Erythroblast (primary cell): ENCODE measurements around the gene HGFAC.

Source experiments
- GATA1 ChIP-seq: IDR thresholded peaks from 2 replicates; pipeline ENCODE4 v1.6.1; 2011; ENCODE audit warnings: low read depth, mild to moderate bottlenecking, control low read depth, low read length, moderate library complexity
- POLR2A ChIP-seq: IDR thresholded peaks from 2 replicates; pipeline ENCODE4 v1.6.1; 2011; ENCODE audit warnings: mild to moderate bottlenecking, low read length

DNA sequence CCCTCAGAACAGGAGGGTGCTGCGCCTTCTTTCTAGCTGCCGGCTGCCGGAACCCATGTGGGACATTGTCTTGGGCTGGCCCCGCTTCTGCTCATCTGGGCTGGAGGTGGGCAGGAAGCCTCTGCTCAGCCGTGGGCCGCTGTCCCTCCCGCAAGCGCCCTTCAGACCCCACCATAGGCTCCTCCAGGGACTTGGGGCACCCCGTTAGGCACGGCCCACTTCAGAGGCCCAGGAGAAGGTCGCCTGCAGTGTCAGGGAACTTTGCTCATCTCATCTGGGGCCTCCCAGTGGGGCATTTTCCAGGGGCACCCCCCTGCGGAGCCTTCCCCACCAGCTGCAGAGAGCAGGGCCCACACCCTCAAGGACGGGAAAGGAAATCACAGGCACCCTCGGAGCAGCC, 54.3 kb downstream of the HGFAC start:
- TF ChIP-seq POLR2A, result no peak
- TF ChIP-seq GATA1, result no peak
